Ishikawa (cell line): ENCODE results near the gene RYR2.
A peak's percentile ranks its signal among the peaks of the same experiment; 100 is the strongest.

Source experiments
- CEBPB ChIP-seq: IDR thresholded peaks from 2 replicates; pipeline ENCODE4 v1.6.1; 2012
- CREB1 ChIP-seq: IDR thresholded peaks from 2 replicates; pipeline ENCODE4 v1.6.1; 2012; ENCODE audit warnings: low read depth
- EGR1 ChIP-seq: IDR thresholded peaks from 2 replicates; pipeline ENCODE4 v1.6.1; 2012
- EP300 ChIP-seq: IDR thresholded peaks from 2 replicates; pipeline ENCODE4 v1.6.1; 2012; ENCODE audit warnings: borderline replicate concordance
- FOXM1 ChIP-seq: IDR thresholded peaks from 2 replicates; pipeline ENCODE4 v1.6.1; 2012; ENCODE audit warnings: low read depth, borderline replicate concordance
- MAX ChIP-seq: IDR thresholded peaks from 2 replicates; pipeline ENCODE4 v1.6.1; 2012
- NFIC ChIP-seq: IDR thresholded peaks from 2 replicates; pipeline ENCODE4 v1.6.1; 2012
- RAD21 ChIP-seq: IDR thresholded peaks from 2 replicates; pipeline ENCODE4 v1.6.1; 2012; ENCODE audit warnings: low read depth
- REST ChIP-seq: IDR thresholded peaks from 2 replicates; pipeline ENCODE4 v1.6.1; 2012; ENCODE audit warnings: low read depth, mild to moderate bottlenecking
- TAF1 ChIP-seq: IDR thresholded peaks from 2 replicates; pipeline ENCODE4 v1.6.1; 2012; ENCODE audit warnings: low read depth, mild to moderate bottlenecking
- TCF12 ChIP-seq: IDR thresholded peaks from 2 replicates; pipeline ENCODE4 v1.6.1; 2012; ENCODE audit warnings: low read depth
- TEAD4 ChIP-seq: IDR thresholded peaks from 2 replicates; pipeline ENCODE4 v1.6.1; 2012
- USF1 ChIP-seq: IDR thresholded peaks from 2 replicates; pipeline ENCODE4 v1.6.1; 2012
- YY1 ChIP-seq: IDR thresholded peaks from 2 replicates; pipeline ENCODE4 v1.6.1; 2012; ENCODE audit warnings: low read depth
- ZBTB7A ChIP-seq: IDR thresholded peaks from 2 replicates; pipeline ENCODE4 v1.6.1; 2012; ENCODE audit warnings: low read depth

Gene RYR2

GRCh38 chr1:237838320-237838719 lies 796.3 kb downstream of the RYR2 start:
- TF ChIP-seq NFIC (no peak), EGR1 (no peak), FOXM1 (no peak), TCF12 (no peak), REST (no peak), RAD21 (no peak), CEBPB (no peak), MAX (no peak), ZBTB7A (no peak), TEAD4 (no peak), CREB1 (no peak), EP300 (no peak)

- TF ChIP-seq ZBTB7A (no peak), REST (no peak), CREB1 (no peak), MAX (no peak), USF1 (no peak), TAF1 (no peak), NFIC (no peak)
Measured at GRCh38 chr1:237838904-237839534, 797.0 kb downstream of the RYR2 start.

- TF ChIP-seq TCF12 (no peak), FOXM1 (no peak), RAD21 (no peak), REST (no peak), NFIC (no peak), EP300 (no peak), TEAD4 (no peak), EGR1 (no peak), USF1 (no peak), MAX (no peak), CREB1 (no peak), YY1 (no peak), ZBTB7A (no peak), CEBPB (no peak), TAF1 (no peak)
Measured at GRCh38 chr1:237841485-237841884, 799.5 kb downstream of the RYR2 start.

GRCh38 chr1:237851210-237851845 lies 809.3 kb downstream of the RYR2 start:
- TF ChIP-seq REST (no peak), RAD21 (peak; percentile 84), EGR1 (no peak), TCF12 (no peak), YY1 (no peak)
